ENCODE data around the gene SLC5A6. TPM values are rescaled to one million over a fixed set of nuclear protein-coding genes. Genes with fewer than 3 reads are reported as not detected.
A peak's percentile ranks its signal among the peaks of the same experiment; 100 is the strongest.

Gene SLC5A6
- polyA plus RNA-seq, 1 experiment, result 33.7 TPM

DNA sequence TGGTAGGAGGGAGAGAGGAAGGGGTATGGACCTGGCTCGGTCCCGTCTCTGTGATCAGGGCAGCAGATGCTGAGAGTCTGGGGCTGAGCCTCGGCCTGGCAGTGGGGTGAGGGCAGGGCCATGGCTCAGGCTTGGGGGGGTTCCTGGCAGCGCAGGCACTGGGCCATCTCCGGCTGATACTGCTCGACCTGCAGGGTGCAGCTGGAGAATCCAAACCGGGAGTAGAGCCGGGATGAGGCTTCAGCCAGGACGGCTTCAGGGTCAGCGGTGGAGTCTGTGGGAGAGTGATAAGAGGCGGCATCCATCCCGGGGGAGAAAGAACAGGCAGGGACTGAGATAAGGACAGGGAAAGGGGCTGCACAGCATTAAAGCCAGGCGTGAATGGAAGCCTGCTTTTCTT lies 43.1 kb upstream of the SLC5A6 start:
- Histone ChIP-seq H3K36me3 (ENCODE audit: control insufficient read depth, insufficient read depth, low read length) (no peaks in the 10 kb centered on the region), H3K27me3 (ENCODE audit: control insufficient read depth, insufficient read depth, low read length) (peaks cover 23% of the 10 kb centered on the region), H3K4me3 (ENCODE audit: low read depth, low read length) (no peak overlapping the region)
- DNase-seq (ENCODE audit: low read depth), result no peak
- CTCF ChIA-PET, result interaction anchor here (0.8 to 1.6 kb wide), 5 partner anchors 10 to 64 kb away, joined by 3 to 5 read pairs (median 4); no protein-coding TSS in a partner anchor
- no peak for TF ChIP-seq CTCF (IDR thresholded peaks at IDR 0.05; ENCODE audit: insufficient read depth, low read depth, low read length)
- POLR2A ChIA-PET, result no interaction called here

GRCh38 chr2:27251766-27252165 lies 39.7 kb upstream of the SLC5A6 start:
- Histone ChIP-seq H3K36me3 (ENCODE audit: control insufficient read depth, insufficient read depth, low read length) (no peaks in the 10 kb centered on the region), H3K4me3 (ENCODE audit: low read depth, low read length) (no peak overlapping the region), H3K27me3 (ENCODE audit: control insufficient read depth, insufficient read depth, low read length) (peaks cover 13% of the 10 kb centered on the region)
- CTCF ChIA-PET, result interaction anchor here (1.1 to 4.3 kb wide), 4 partner anchors 8 to 52 kb away, joined by 3 to 24 read pairs (median 6); partner anchors contain the start of gene TRIM54
- DNase-seq (ENCODE audit: low read depth), result no peak
- POLR2A ChIA-PET, result no interaction called here
- TF ChIP-seq CTCF (IDR thresholded peaks at IDR 0.05; ENCODE audit: insufficient read depth, low read depth, low read length), result no peak

DNA sequence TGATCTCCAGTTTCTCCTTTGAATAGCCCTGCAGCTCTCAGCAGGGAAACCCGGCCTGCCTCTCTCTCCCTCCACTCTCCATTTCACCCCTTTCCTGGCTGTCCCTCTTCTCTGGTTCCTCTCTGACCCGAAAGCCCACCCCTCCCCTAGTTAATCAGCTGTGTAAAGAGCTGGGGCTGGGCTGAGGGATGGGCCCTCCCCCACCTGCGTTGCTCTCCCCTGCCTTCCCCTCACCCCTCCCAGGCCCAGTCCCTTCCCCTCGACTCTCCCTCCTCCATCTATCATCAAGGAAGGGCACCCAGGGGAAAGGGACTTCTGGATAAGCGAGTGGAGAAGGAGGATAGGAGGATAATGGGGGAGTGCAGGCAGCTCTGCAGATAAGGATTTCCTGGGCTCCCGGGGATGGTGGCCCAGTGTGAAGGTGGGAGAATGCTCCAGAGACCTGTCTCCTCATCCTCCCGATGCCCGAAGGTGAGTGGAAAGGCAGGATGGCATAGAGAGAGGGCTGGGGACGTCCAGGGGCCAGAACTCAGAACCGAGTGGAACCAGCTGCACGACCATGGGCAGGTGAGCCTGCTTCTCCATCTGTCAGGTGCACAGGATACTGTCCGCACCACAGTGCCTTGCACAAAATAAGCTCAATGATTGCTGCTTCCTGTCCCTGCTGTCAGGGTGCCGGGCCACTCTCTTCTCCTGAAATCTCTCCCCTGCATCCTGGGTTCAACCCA lies 38.7 kb upstream of the SLC5A6 start:
- ChIA-PET CTCF (interaction anchor here (1.0 to 4.3 kb wide), 5 partner anchors 9 to 52 kb away, joined by 3 to 24 read pairs (median 6); partner anchors contain the start of gene TRIM54), POLR2A (no interaction called here)
- no peak overlapping the region for H3K4me3 ChIP-seq (ENCODE audit: low read depth, low read length)

GRCh38 chr2:27249891-27250651 lies 38.0 kb upstream of the SLC5A6 start:
- POLR2A ChIA-PET, result no interaction called here
- CTCF ChIA-PET, result interaction anchor here (0.8 to 4.3 kb wide), 9 partner anchors 9 to 53 kb away, joined by 3 to 24 read pairs (median 4); partner anchors contain the start of gene TRIM54
- Histone ChIP-seq H3K4me3 (ENCODE audit: low read depth, low read length) (no peak overlapping the region), H3K36me3 (ENCODE audit: control insufficient read depth, insufficient read depth, low read length) (no peaks in the 10 kb centered on the region), H3K27me3 (ENCODE audit: control insufficient read depth, insufficient read depth, low read length) (peaks cover 13% of the 10 kb centered on the region)
- DNase-seq (ENCODE audit: low read depth), result no peak
- peak; percentile 76 for TF ChIP-seq CTCF (IDR thresholded peaks at IDR 0.05; ENCODE audit: insufficient read depth, low read depth, low read length)

More for the DNA sequence above, 38.7 kb upstream of the SLC5A6 start:
- H3K36me3 ChIP-seq (ENCODE audit: control insufficient read depth, insufficient read depth, low read length), result no peaks in the 10 kb centered on the region
- DNase-seq (ENCODE audit: low read depth), result no peak
- TF ChIP-seq CTCF (IDR thresholded peaks at IDR 0.05; ENCODE audit: insufficient read depth, low read depth, low read length), result no peak
- H3K27me3 ChIP-seq (ENCODE audit: control insufficient read depth, insufficient read depth, low read length), result peaks cover 13% of the 10 kb centered on the region

All from BJ (cell line).